AG09319 (cell line): Measurements from ENCODE around the gene XRCC6.

Experiments
- DNase-seq: peaks from one replicate; pipeline ENCODE4 v3.0.0-alpha.2; 2010; ENCODE audit warnings: low read depth; ENCODE audit errors: extremely low read depth
- CTCF ChIP-seq: IDR thresholded peaks from 2 replicates; pipeline ENCODE4 v1.5.1; 2011; ENCODE audit warnings: low read depth, mild to moderate bottlenecking, inconsistent platforms, low read length, moderate library complexity

XRCC6 gene

GRCh38 chr22:41641854-41642253 lies 20.8 kb downstream of the XRCC6 start:
- DNase-seq: no peak
- TF ChIP-seq CTCF: no peak

- no peak for TF ChIP-seq CTCF
- DNase-seq: no peak
Measured at GRCh38 chr22:41642331-41643110, 21.4 kb downstream of the XRCC6 start.

DNA sequence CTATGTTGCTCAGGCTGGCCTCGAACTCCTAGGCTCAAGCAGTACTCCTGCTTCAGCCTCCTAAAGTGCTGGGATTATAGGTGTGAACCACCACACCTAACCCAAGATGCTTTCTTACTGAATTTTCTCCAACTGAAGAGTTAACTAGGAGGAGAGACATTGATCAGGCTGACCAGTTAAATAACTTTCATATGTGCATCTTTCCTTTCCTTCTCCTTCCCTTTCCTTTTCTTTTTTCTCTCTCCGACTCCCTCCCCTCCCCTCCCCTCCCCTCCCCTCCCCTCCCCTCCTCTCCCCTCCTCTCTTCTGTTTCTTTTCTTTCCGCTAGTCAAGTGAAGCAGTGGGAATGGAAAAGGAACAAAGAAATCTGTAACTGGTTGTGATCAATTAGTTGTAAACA lies 26.7 kb downstream of the XRCC6 start:
- DNase-seq: no peak
- no peak for TF ChIP-seq CTCF

- no peak for DNase-seq
Measured at GRCh38 chr22:41648432-41648831, 27.3 kb downstream of the XRCC6 start.

GRCh38 chr22:41650229-41650628 lies 29.1 kb downstream of the XRCC6 start:
- no peak for TF ChIP-seq CTCF

More at GRCh38 chr22:41648432-41648831, 27.3 kb downstream of the XRCC6 start:
- TF ChIP-seq CTCF: no peak

DNA sequence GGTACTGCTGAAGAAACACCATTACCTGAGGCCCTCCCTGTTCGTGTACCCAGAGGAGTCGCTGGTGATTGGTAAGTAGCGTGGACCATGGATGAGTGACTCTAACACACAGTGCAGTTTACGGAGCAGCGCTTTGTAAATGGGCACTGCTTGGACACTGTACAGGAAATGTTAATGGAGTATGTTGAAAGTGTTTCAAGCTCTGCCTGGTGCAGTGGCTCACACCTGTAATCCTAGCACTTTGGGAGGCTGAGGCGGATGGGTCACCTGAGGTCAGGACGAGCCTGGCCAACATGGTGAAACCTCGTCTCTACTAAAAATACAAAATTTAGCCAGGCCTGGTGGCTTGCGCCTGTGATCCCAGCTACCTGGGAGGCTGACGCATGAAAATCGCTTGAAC lies 29.7 kb downstream of the XRCC6 start:
- DNase-seq: no peak
- no peak for TF ChIP-seq CTCF

More at GRCh38 chr22:41650229-41650628, 29.1 kb downstream of the XRCC6 start:
- no peak for DNase-seq

GRCh38 chr22:41654322-41654721 lies 33.2 kb downstream of the XRCC6 start:
- no peak for DNase-seq
- TF ChIP-seq CTCF: no peak
